GM15510 (cell line): ENCODE measurements around the gene PADI3.

Experiments used
- POLR2A ChIP-seq: IDR thresholded peaks from 3 replicates; pipeline ENCODE4 v1.6.1; 2011; ENCODE audit warnings: borderline replicate concordance; ENCODE audit not compliant: insufficient read length; ENCODE audit errors: extremely low read depth

The PADI3 gene

DNA sequence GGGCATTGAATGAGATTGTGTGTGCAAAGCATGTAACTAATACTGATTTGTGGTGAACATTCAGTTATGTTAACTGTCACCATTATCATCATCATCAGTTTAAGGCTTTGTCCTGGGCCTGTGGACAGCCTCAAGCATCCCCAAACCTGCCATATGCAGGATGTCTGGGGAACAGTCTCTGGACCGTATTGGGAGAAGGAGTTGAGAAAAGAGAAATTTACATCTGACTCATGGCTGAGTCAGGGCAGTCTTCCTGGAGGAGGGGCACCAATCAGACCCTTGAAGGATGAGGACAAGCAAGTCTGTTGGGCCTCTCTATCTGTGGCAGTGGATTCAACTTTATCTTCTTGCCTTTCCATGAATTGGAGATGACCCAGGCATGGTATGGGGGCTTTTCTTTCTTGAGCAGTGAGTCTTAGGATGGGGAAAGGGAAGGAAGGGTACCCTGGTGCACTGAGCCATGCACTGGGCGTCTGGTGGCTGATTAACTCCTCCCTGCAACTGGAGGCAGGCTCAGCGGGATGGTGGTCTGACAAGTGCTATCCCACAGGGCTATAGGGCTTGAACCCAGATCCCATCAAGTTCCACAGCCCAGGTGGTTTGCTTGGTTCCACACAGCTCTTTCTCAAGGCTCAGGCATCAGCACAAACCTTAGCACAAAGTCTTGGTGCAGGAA lies 2.9 kb downstream of the PADI3 start:
- no peak for TF ChIP-seq POLR2A

DNA sequence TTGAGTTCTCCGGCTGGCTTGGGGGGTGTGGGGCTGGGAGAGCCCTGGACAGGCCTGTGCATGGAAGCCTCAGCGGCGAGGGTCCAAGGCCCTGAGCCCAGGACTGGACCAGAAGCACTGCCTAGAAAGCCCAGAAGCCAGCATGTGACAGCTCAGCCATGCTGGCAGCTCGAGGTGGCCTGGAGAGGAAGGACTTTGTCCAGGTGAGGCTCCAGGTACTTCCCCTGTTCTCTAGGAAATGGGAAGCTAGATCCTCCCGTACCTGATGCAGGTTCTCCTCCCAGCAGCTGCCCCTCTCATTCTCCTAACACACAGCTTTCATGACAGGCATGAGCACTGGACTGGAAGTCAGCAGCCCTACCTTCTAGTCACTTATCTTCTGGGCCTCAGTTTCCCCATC lies 6.4 kb downstream of the PADI3 start:
- no peak for TF ChIP-seq POLR2A

DNA sequence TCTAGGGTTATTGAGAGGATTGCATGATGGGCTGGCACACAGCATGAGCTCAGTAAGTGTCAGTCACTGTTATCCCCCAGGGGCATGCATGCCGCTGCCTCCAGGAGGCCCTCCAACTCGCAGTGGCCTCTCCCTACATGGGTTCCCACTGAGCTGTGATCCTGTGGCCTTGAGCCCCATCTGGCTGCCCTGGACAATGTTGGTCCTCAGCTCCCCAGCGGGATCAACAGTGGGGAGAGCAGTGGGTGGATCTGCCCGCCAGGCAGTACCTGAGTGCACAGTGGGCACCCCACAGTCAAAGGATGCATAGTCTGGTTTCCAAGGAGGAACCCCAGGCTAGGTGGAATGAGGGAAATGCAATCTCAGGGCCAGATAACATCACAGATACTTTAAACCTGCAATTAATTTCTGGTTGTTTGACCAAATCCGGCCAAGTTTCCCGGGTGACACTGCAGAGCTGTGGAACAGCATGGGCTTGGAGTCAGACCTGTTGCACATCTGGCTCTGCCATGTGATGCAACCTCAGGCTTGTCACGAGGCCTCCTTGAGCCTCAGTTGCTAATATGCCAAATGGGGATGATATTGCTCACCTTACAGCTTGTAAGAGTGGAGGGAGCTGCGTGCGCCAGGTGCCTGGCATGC lies 9.3 kb downstream of the PADI3 start:
- TF ChIP-seq POLR2A, result no peak

DNA sequence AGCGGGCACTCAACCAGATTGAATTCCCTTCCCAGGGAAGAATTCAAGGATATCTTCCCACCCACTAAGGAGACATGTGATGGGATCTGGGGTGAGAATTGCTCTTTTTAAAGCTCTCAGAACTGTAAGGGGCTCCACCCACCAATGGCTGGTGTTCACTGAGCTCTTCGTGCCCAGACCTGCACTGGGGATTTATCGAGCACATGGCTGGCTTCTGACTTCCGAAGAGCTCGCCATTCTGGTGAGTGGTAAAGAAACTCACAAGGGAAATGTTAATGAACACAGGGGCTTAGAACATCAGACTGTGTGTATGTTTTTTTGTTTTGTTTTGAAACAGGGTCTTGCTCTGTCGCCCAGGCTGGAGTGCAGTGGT lies 9.8 kb downstream of the PADI3 start:
- no peak for TF ChIP-seq POLR2A

DNA sequence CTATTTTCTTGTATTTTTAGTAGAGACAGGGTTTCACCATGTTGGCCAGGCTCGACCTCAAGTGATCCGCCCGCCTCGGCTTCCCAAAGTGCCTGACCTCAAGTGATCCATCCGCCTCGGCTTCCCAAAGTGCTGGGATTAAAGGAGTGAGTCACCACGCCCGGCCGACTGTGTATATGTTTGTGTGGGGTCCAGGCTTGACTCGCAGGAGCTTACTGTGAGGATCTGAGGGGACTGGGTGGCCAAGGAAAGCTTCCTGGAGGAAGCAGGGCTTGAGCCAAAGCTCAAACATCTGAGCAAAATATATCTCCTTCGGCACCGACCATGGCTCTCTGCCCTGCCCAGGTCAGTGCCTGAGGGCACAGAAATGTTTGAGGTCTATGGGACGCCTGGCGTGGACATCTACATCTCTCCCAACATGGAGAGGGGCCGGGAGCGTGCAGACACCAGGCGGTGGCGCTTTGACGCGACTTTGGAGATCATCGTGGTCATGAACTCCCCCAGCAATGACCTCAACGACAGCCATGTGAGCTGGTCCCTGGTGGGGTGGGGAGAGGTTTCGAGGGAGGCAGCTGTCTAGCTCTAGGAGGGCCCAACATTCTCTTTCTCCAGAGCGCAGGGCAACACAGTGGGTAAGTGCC lies 10.5 kb downstream of the PADI3 start:
- TF ChIP-seq POLR2A, result no peak

DNA sequence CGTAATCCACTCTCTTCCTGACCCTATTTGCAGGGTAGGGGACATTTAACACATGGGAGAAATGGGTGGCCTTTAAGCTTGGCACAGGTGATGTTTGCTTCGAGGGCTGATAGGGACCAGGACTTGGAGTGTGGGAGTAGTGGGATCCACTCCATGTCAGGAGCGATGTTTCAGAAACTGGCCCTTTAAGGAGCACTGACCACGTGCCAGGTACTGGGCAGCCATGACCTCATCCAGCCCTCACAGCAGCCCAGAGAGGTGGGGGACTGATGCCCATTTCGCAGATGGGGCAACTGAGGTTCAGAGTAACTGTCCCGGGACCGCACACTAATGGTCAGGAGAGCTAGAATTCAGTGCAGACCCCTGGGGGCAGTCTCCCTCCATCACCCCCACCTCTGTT lies 11.4 kb downstream of the PADI3 start:
- no peak for TF ChIP-seq POLR2A

DNA sequence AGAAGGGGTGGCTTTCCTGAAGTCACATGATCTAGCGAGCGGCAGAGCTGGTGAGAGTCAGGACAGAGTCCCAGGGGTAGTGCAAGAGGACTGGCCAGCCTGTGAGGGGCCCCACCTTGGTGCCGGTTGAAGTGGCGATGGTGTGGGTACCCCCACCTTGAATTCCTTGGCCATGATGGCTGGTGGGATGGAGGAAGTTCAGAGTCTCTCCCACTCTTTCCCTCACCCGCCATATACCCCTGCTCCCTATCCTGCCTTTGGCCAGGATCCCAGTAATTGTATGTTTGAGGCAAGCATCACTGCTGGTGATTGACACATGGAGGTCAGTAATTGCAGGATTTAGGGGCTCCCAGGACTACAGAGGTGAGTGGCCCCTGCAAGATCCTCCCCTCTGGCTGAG lies 11.8 kb downstream of the PADI3 start:
- no peak for TF ChIP-seq POLR2A

DNA sequence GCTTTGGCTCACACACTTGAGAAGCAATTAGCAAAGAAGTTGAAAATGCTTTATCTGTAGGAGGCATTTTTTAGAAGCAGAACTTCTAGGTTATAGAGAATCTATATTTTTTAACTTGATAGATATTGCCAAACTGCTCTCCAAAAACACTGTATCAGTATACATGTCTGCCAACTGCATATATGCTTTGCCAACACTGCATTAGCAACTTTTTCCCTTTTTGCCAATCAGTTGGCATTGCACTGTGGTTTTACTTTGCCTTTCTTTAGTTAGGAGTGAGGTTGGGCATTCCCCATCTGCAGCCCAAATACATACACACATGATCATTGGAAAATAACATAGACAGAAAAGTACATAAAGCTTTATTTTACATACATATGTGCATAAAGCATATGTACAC lies 15.0 kb downstream of the PADI3 start:
- no peak for TF ChIP-seq POLR2A

DNA sequence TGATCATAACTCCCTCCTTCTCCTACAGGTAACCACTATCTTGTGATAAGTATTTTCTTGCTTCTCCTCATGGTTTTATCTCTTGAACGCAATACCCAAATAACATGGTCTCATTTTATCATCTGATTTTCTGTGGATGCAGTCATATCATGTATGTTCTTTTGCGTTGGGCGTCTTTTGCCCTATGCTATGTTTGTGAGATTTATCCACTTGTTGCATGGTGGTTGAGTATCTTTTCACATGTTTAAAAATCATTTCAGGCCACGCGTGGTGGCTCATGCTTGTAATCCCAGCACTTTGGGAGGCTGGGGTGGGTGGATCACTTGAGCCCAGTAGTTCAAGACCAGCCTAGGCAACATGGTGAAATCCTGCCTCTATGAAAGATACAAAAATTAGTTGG lies 15.6 kb downstream of the PADI3 start:
- no peak for TF ChIP-seq POLR2A

DNA sequence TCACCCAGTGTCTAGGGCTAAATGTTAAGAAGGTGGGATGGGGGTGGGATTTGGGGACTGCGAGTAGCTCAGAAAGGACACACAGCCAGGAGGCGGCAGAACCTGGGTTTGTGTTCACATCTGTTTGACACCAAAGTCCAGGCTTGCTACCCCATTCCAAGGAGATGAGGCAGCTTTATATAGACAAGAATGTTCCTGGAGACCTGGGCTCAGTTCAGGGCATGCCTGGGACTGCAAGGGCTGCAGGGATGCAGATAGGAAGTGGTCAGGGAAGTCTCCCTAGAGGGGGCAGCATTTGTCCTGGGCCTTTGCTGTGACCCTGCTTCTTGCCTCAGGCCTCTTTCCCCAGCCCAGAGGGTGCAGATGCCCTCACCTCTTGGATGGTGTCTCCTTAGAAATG lies 16.3 kb downstream of the PADI3 start:
- no peak for TF ChIP-seq POLR2A

DNA sequence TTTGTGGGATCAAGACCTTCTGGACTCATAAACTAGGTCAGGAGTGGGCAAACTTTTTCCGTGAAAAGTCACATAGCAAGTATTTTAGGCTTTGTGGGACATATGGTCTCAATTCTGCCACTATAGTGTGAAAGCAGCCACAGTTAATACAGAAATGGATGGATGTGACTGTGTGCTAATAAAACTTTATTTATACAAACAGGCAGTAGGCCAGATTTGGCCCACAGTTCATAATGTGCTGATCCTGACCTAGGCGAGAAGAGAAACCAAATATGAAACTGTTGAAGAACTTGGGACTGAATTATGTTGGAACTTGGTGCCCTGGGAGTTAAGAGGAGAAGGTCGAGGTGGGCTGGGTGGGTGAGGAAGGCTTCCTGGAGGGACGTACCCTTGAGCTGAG lies 17.1 kb downstream of the PADI3 start:
- TF ChIP-seq POLR2A, result no peak

DNA sequence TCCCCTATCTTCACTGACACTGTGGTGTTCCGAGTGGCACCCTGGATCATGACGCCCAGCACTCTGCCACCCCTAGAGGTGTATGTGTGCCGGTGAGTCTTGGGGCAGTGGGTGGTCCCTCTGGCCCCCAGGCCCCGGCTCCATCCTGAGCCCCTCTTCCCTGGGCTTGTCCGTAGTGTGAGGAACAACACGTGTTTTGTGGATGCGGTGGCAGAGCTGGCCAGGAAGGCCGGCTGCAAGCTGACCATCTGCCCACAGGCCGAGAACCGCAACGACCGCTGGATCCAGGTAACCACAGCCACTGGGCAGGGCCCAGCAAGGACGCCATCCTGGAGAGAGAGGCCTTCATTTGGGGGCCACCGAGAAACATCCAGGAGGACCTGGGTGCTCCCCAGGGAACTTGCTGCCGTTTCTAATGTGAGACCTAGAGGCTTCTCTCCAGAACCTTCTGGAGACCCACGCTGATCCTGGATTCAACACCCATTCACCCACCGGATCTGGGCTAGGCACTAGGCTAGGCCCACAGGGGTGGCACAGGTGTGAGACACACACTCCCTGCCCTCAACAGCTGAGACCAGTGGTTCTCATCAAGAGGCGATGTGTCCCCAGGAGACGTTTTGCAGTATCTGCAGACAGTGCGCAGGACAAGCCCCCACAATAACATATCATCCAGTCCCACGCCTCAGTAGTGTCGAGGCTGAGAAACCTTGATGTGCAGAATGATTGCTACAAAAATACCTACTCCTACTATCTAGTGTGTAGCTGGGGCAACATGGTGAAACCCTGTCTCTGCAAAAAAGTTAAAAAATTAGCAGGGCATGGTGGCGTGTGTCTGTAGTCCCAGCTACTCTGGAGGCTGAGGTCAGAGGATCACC lies 22.2 kb downstream of the PADI3 start:
- no peak for TF ChIP-seq POLR2A

DNA sequence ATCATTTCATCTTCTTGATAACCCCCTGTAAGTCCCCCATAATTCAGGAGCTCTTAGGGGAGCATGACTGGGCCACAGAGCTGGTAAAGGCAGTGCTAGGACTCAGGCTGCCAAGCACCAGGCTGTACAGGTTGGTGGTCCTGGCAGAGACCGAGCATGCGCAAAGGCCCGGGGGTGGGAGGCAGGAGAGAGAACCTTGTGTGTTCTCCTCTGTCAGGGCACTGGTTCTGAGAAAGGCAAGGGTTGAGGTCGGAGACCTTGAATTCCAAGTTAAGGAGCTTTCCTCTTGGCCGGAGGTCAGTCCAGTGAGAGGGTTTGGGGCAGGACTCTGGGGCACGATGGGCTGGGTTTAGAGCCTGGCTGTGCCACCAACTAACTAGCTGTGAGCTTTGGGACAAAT lies 23.2 kb downstream of the PADI3 start:
- TF ChIP-seq POLR2A, result no peak

DNA sequence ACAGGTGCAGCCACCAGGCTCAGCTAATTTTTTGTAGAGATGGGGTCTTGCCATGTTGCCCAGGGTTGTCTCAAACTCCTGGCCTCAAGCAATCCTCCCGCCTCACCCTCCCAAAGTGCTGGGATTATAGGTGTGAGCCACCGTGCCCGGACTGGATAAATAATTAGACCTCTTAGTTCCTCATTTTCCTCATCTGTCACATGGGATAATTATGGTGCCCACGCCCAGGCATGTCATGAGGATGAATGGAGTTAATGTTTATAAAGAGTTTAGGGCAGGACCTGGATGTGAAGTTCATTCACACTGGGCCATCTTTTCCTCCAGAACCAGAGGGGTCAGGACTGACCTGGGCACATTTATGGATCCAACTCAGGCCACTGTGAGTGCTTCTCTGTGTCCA lies 23.7 kb downstream of the PADI3 start:
- no peak for TF ChIP-seq POLR2A

DNA sequence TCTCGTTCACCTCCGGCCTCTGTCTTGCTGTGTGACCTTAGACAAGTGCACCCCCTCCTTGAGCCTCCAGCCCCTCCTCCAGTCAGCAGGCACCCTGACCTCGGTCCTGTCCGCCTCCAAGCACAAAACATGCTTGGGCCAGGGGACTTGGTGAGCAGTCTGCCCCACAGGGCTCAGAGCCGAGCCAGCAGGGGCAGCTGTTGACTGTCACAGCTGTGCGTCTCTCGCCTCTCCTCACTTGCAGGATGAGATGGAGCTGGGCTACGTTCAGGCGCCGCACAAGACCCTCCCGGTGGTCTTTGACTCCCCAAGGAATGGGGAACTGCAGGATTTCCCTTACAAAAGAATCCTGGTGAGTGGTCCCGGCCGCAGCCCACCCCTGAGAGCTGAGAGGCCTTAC lies 24.2 kb downstream of the PADI3 start:
- TF ChIP-seq POLR2A, result no peak
